Amniotic stem cell (primary cell): ENCODE results near the gene PLB1.

Experiments used
- DNase-seq: peaks from one replicate; lab custom pipeline; 2025; lab: John Stamatoyannopoulos, UW

Gene PLB1

DNA sequence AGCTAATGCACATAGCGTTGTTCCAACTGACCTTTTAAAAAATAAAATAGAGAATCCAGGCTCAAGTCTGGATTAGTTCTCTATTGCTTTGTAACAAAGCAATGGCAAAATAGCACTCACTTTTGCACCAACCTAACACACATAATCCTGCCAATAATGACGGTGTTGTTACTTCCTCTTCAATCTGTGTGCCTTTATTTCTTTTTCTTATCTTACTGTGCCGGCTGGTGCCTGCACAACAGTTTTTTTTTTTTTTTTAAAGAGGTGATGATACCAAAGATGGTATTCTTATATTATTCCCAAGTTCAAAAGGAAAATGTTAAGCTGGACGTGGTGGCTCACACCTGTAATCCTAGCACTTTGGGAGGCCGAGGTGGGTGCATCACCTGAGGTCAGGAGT is 3.4 kb downstream of the PLB1 start:
- no peak for DNase-seq

DNA sequence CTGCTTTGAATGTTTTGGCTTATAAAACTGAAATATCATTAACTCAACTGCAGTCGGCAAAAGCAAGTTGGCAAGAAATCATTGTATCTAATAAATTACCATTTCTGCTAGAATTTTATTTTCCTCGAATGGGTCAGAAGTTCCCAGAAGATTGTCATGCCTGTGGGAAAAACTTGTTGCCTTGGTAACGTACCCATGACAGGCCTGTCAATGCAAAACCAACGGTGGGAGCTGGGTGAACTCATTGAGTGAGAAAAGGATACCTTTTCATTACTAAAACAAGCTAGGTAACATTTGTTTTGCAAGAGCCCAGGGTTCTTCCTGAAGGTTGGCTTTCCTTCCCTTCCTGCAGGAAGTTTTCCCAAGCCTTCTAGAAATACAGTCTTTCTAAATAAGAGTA is 9.5 kb downstream of the PLB1 start:
- DNase-seq: no peak

- DNase-seq: no peak
Measured at GRCh38 chr2:28506112-28506910, 10.5 kb downstream of the PLB1 start.

- no peak for DNase-seq
Measured at GRCh38 chr2:28507796-28508764, 12.2 kb downstream of the PLB1 start.

- no peak for DNase-seq
Measured at GRCh38 chr2:28509361-28509760, 13.5 kb downstream of the PLB1 start.

GRCh38 chr2:28510184-28510583 is 14.3 kb downstream of the PLB1 start:
- no peak for DNase-seq

- DNase-seq: no peak
Measured at GRCh38 chr2:28511871-28512606, 16.2 kb downstream of the PLB1 start.

- DNase-seq: no peak
Measured at GRCh38 chr2:28512607-28512965, 16.7 kb downstream of the PLB1 start.

DNA sequence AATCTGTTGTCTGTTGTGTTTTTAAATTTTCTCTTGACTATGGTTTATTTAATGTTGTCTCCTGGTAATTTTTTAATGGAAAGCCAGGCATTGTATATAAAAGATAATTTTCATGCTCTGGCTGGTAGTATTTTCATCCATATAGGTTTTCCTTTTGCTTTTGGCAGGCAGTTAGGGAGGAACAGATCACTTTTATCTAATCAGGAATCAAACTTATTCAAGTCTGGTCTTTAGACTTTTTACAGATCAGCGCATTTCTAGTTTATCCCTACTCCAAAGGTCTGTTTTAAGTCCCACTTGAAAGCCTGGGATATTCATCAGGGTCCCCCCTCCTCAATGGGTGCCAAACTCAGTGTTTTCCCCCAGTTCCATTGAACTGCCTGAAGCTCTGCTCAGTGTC is 17.2 kb downstream of the PLB1 start:
- no peak for DNase-seq

DNA sequence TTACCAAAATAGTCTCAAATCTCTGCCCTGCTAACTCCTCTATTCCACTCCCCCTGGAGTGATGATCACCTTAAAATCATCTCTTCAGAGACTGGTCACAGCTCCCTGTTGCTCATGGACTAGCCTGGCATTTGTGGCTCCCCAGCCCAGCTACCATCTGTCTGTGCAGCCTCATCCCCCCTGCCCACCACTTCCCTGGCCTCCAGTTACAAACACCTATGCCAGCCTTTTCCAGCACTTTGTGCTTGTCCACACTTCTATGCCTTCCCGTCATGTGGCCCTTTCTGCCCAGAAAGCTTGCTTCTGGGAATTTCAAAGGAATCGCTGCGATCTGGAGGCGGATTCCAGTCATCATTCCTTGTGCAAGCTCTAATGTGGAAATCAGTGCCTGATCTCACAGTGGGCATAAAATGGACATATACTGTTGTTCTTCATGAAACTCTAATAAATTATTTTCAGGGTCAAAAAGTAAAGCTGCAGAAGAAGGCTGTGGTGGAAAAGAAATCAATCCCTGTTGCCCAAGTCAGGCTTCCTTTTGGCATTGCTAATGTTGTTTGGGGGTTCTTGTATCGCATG is 19.4 kb downstream of the PLB1 start:
- DNase-seq: no peak

GRCh38 chr2:28516430-28516829 is 20.6 kb downstream of the PLB1 start:
- no peak for DNase-seq

GRCh38 chr2:28516950-28517349 is 21.1 kb downstream of the PLB1 start:
- DNase-seq: no peak

- no peak for DNase-seq
Measured at GRCh38 chr2:28521663-28522062, 25.8 kb downstream of the PLB1 start.

DNA sequence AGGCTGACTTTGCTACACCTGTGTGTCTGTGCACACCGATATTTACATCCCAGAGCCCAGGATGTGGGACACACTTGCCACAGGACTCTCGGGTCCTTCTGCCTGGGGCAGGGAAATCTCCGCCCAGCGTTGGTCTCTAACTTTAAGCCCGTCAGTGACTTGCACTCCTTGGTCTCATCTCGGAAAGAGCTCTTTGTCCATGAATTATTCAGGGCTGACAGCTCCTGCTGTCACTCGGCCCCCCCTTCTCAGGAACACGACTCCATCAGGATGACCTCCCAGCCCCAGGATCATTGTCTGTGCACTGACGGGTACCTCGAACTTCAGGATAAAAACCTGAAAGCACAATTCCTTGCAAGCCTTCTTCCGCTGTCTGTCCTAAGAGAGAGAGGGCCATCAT is 26.6 kb downstream of the PLB1 start:
- no peak for DNase-seq

GRCh38 chr2:28523902-28524301 is 28.0 kb downstream of the PLB1 start:
- no peak for DNase-seq

- DNase-seq: no peak
Measured at GRCh38 chr2:28525481-28525880, 29.6 kb downstream of the PLB1 start.

- no peak for DNase-seq
Measured at GRCh38 chr2:28526527-28527132, 30.8 kb downstream of the PLB1 start.

DNA sequence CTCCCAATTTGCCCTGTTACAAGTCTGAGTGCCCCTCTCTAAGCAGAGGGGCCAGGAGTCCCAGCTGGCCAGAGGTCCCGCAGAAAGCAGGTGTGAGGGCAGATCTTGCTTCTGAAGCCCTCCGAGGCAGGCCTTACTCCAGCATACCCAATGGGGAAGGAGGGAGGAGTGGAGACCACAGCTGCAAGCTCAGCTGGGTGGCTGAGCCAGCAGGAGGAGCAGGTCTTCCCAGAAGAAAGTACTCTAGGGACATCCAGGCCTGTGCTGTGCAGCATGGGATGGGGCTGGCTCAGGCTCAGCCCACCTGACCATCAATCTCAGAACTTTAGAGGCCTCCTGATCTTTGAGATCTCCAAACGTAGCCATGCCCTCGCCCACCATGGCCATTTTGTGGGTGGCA is 31.3 kb downstream of the PLB1 start:
- DNase-seq: no peak

DNA sequence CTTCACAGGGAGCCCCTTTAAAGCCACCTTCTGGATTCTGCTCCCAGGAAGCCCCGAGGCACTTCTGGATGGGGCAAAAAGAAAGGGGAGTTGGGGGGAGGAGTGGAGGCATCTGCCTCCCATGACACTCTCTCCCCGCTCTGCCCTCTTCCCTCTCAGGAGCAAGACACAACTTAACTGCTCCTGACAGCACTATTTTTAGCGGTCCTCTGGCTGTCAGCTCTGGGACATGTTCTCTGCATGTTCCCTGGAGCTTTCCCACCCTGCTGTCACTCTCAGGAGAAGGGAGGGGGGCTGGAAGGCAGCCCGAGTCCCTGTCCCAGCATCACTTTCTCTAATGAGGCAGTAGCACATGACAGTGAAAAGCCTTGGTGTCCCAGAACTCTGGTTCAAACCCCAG is 32.3 kb downstream of the PLB1 start:
- no peak for DNase-seq

DNA sequence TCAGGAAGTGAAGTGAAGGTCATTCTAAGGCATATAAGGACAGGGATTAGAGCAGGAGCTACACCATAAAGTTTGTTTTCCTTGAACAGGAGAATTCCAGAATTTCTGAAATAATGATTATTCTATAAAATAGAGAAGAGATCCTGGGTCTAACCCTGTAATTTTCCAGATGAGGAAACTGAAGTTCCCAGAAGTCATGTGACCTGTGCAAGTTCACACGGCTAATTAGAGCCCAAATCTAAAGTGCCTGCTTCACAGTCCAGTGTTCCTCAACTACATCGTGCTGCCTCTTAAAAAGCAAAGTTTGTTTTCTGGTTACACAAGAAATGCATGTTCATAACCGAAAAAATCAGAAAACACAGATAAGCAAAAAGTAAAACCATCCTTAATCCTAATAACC is 34.9 kb downstream of the PLB1 start:
- no peak for DNase-seq

GRCh38 chr2:28532399-28532798 is 36.5 kb downstream of the PLB1 start:
- DNase-seq: no peak
